IMR-90 (cell line): ENCODE measurements around the gene MID1. TPM values are rescaled to one million over a fixed set of nuclear protein-coding genes. Genes with fewer than 3 reads are reported as not detected.
A peak's percentile ranks its signal among the peaks of the same experiment; 100 is the strongest.

ENCODE experiments used
- ATAC-seq: fragments of 200-7000 bp; cut with Tn5 transposase; 2 replicates; pipeline ENCODE4 v1.9.1; 2020; ENCODE audit warnings: low read depth, mild to moderate bottlenecking, moderate library complexity
- BruUV-seq: library from RNA; stranded (reverse); fragments of 400-500 nt; replicated peaks from 2 replicates; lab custom pipeline; 2021; lab: Mats Ljungman, UMichigan
- CTCF ChIA-PET: fragments of 300-600 bp; formaldehyde crosslinking; extraction: SDS; loops from one replicate; lab custom pipeline; 2021; ENCODE audit warnings: antibody characterized with exemption; lab: Yijun Ruan, JAX
- POLR2A ChIA-PET: fragments of 300-600 bp; sonication (Branson Sonifier 250); formaldehyde crosslinking; loops from one replicate; lab custom pipeline; 2022; ENCODE audit warnings: antibody characterized with exemption; ENCODE audit not compliant: unreplicated experiment; lab: Charles Lee
- DNase-seq: peaks from one replicate; pipeline ENCODE4 v3.0.0; 2013
- H2AFZ ChIP-seq: replicated peaks from 2 replicates; pipeline ENCODE3; 2013; ENCODE audit warnings: low read length, mild to moderate bottlenecking; ENCODE audit not compliant: poor library complexity
- H2AK5ac ChIP-seq: 2 replicates; pipeline ENCODE4 v1.6.1; 2013; ENCODE audit warnings: low read depth, low read length, inconsistent platforms
- H2AK9ac ChIP-seq: replicated peaks from 2 replicates; pipeline ENCODE3; 2013; ENCODE audit warnings: mild to moderate bottlenecking, low read depth, low read length, moderate library complexity; ENCODE audit not compliant: poor library complexity
- H2BK120ac ChIP-seq: 2 replicates; pipeline ENCODE4 v1.6.1; 2013; ENCODE audit warnings: low read depth, low read length, inconsistent platforms
- H2BK15ac ChIP-seq: 3 replicates; pipeline ENCODE4 v1.6.1; 2013; ENCODE audit warnings: low read depth, low read length, inconsistent platforms
- H2BK20ac ChIP-seq: 2 replicates; pipeline ENCODE4 v1.6.1; 2013; ENCODE audit warnings: low read depth, mild to moderate bottlenecking, inconsistent platforms, low read length, moderate library complexity
- H2BK5ac ChIP-seq: 2 replicates; pipeline ENCODE4 v1.6.1; 2013; ENCODE audit warnings: mild to moderate bottlenecking, low read depth, low read length, inconsistent platforms; ENCODE audit not compliant: poor library complexity, severe bottlenecking
- H3K14ac ChIP-seq: replicated peaks from 2 replicates; pipeline ENCODE4 v1.6.1; 2013; ENCODE audit warnings: low read depth, low read length, inconsistent platforms
- H3K18ac ChIP-seq: 2 replicates; pipeline ENCODE4 v1.6.1; 2013; ENCODE audit warnings: low read depth, low read length, control low read depth
- H3K23ac ChIP-seq: 2 replicates; pipeline ENCODE4 v1.6.1; 2013; ENCODE audit warnings: low read depth, low read length, inconsistent platforms
- H3K27ac ChIP-seq: 2 replicates; pipeline ENCODE4 v1.5.1; 2013; ENCODE audit warnings: mild to moderate bottlenecking, control low read depth, low read length; ENCODE audit not compliant: insufficient read depth
- H3K27me3 ChIP-seq: 2 replicates; pipeline ENCODE4 v1.6.1; 2013; ENCODE audit warnings: low read length; ENCODE audit not compliant: control insufficient read depth, insufficient read depth
- H3K36me3 ChIP-seq: 2 replicates; pipeline ENCODE4 v1.6.1; 2013; ENCODE audit warnings: low read length, mixed read lengths; ENCODE audit not compliant: control insufficient read depth, insufficient read depth
- H3K4ac ChIP-seq: 2 replicates; pipeline ENCODE4 v1.6.1; 2013; ENCODE audit warnings: low read depth, low read length, inconsistent platforms
- H3K4me1 ChIP-seq: 2 replicates; pipeline ENCODE4 v1.6.1; 2013; ENCODE audit warnings: low read length, mixed read lengths; ENCODE audit not compliant: control insufficient read depth, insufficient read depth
- H3K4me2 ChIP-seq: 2 replicates; pipeline ENCODE4 v1.6.1; 2013; ENCODE audit warnings: low read depth, mild to moderate bottlenecking, control low read depth, low read length, moderate library complexity
- H3K4me3 ChIP-seq: 2 replicates; pipeline ENCODE4 v1.5.1; 2013; ENCODE audit warnings: low read depth, mild to moderate bottlenecking, control low read depth, low read length, moderate library complexity; ENCODE audit not compliant: insufficient read depth
- H3K56ac ChIP-seq: 2 replicates; pipeline ENCODE4 v1.6.1; 2013; ENCODE audit warnings: low read length, inconsistent platforms; ENCODE audit not compliant: insufficient read depth; ENCODE audit errors: extremely low read depth
- H3K79me1 ChIP-seq, 2 experiments: 2 replicates each; pipeline ENCODE4 v1.6.1; 2013; ENCODE audit warnings: low read length in 2 of 2, inconsistent platforms in 1 of 2, low read depth in 1 of 2
- H3K9ac ChIP-seq: 2 replicates; pipeline ENCODE4 v1.6.1; 2013; ENCODE audit warnings: low read depth, low read length, control low read depth
- H3K9me1 ChIP-seq: 2 replicates; pipeline ENCODE4 v1.6.1; 2013; ENCODE audit warnings: low read length, inconsistent platforms; ENCODE audit not compliant: insufficient read depth
- H3K9me3 ChIP-seq: 2 replicates; pipeline ENCODE4 v1.6.1; 2013; ENCODE audit warnings: low read length; ENCODE audit not compliant: control insufficient read depth, insufficient read depth
- H4K20me1 ChIP-seq: 2 replicates; pipeline ENCODE4 v1.6.1; 2013; ENCODE audit warnings: low read length, inconsistent platforms; ENCODE audit not compliant: insufficient read depth
- H4K5ac ChIP-seq: 2 replicates; pipeline ENCODE4 v1.6.1; 2013; ENCODE audit warnings: mild to moderate bottlenecking, low read depth, low read length, control low read depth
- H4K8ac ChIP-seq, 2 experiments: 2 replicates each; pipeline ENCODE4 v1.6.1; 2013; ENCODE audit warnings: low read depth in 2 of 2, low read length in 2 of 2, control low read depth in 1 of 2, inconsistent platforms in 1 of 2
- H4K91ac ChIP-seq: 2 replicates; pipeline ENCODE4 v1.6.1; 2013; ENCODE audit warnings: low read depth, low read length, inconsistent platforms; ENCODE audit not compliant: insufficient read depth
- CEBPB ChIP-seq: IDR thresholded peaks from 2 replicates; pipeline ENCODE4 v1.6.1; 2012; ENCODE audit warnings: low read depth, low read length, improper control_type of control experiment
- WGBS, 2 experiments: methylation state at CpG; one replicate each; pipeline versions ENCODE4 v1.1.5 to v1.1.7; 2013; ENCODE audit warnings: missing lambda C conversion rate in 2 of 2; ENCODE audit not compliant: insufficient read length in 1 of 2; ENCODE audit errors: extremely low coverage in 2 of 2; 5-methylcytosine and 5-hydroxymethylcytosine counted together
- dilution Hi-C: fragments of 300-500 bp; cut with HindIII; formaldehyde crosslinking; loops from one replicate; pipeline ENCODE4 v1.14.3; 2018; ENCODE audit warnings: low sequenced_read_pairs; ENCODE audit not compliant: unreplicated experiment
- in situ Hi-C: fragments of 300-500 bp; cut with MboI; formaldehyde crosslinking; loops from 3 replicates; pipeline ENCODE4 v1.14.3; 2019; ENCODE audit warnings: low sequenced_read_pairs, inconsistent platforms, mixed read lengths
- intact Hi-C: fragments of 100-400 bp; cut with micrococcal nuclease; formaldehyde crosslinking; loops from 2 replicates; pipeline ENCODE4 v1.10.0; 2022
- polyA plus RNA-seq, 3 experiments: library from polyadenylated mRNA; depleted of rRNA; stranded (reverse); fragments of >200 nt; gene quantifications; 2 replicates each; pipeline ENCODE4 v1.2.3, GENCODE V29; 2012; ENCODE audit warnings: low replicate concordance in 1 of 3
- total RNA-seq: library from RNA; depleted of rRNA; stranded (reverse); fragments of >200 nt; gene quantifications from 2 replicates; pipeline ENCODE4 v1.2.3, GENCODE V29; 2012
- TF ChIP-seq, protein P1 (sequence below): fragments of 150-350 bp; IDR thresholded peaks from 2 replicates; pipeline ENCODE4 v1.6.1; 2016; ENCODE audit warnings: low read depth, mild to moderate bottlenecking, low read length, moderate library complexity, borderline replicate concordance

Gene MID1
- total and polyA plus RNA-seq, 2 of the 4 experiments (the other 2 are of a cell fraction) = 37.2 to 106 TPM

GRCh38 chrX:10513974-10514373, 106.4 kb downstream of the MID1 start:
- no peak overlapping the region for H3K18ac ChIP-seq
- no CpG with 5 or more reads among the region's 2 CpGs for WGBS, 2 experiments
- no peak overlapping the region for H3K9ac ChIP-seq
- peaks cover 4 to 6% of the 10 kb centered on the region in 2 experiments; a peak in 3 of 4 replicates for H3K79me1 ChIP-seq
- no peak overlapping the region for H4K91ac ChIP-seq
- H2BK120ac ChIP-seq = no peak overlapping the region
- dilution Hi-C loops (no loop called here), intact Hi-C loops (no loop called here), in situ Hi-C loops (no loop called here)
- BruUV-seq = no TSS peak
- no peak overlapping the region for H2AK9ac ChIP-seq
- H3K36me3 ChIP-seq = no peaks in the 10 kb centered on the region
- no peak overlapping the region for H3K56ac ChIP-seq
- H3K4me1 ChIP-seq = peaks cover 3% of the 10 kb centered on the region
- H3K9me1 ChIP-seq = 0 out of 2 replicates have a peak, but pooled peaks cover 2% of the 10 kb centered on the region
- no peak overlapping the region for H3K14ac ChIP-seq
- no peak overlapping the region for H3K4me2 ChIP-seq
- TF ChIP-seq, protein P1, sequence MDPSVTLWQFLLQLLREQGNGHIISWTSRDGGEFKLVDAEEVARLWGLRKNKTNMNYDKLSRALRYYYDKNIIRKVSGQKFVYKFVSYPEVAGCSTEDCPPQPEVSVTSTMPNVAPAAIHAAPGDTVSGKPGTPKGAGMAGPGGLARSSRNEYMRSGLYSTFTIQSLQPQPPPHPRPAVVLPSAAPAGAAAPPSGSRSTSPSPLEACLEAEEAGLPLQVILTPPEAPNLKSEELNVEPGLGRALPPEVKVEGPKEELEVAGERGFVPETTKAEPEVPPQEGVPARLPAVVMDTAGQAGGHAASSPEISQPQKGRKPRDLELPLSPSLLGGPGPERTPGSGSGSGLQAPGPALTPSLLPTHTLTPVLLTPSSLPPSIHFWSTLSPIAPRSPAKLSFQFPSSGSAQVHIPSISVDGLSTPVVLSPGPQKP = no peak
- peak; percentile 67 for TF ChIP-seq CEBPB
- H2AK5ac ChIP-seq = no peak overlapping the region
- no peak overlapping the region for H3K27ac ChIP-seq
- H4K8ac ChIP-seq = no peak overlapping the region
- no peak overlapping the region for H3K4me3 ChIP-seq
- H4K20me1 ChIP-seq = no peaks in the 10 kb centered on the region
- no peak overlapping the region for H3K23ac ChIP-seq
- no peak overlapping the region for H2AFZ ChIP-seq
- H2BK5ac ChIP-seq = no peak overlapping the region
- H2BK15ac ChIP-seq = no peak overlapping the region
- no peak overlapping the region for H4K5ac ChIP-seq
- no peaks in the 10 kb centered on the region for H3K9me3 ChIP-seq
- no peak for ATAC-seq
- no peak overlapping the region for H2BK20ac ChIP-seq
- H3K4ac ChIP-seq = no peak overlapping the region
- ChIA-PET POLR2A (no interaction called here), CTCF (no interaction called here)
- no peaks in the 10 kb centered on the region for H3K27me3 ChIP-seq
- no peak for DNase-seq
